Diencephalon (tissue), 1 donor: ENCODE measurements around the gene PWWP2B. TPM values are rescaled to one million over a fixed set of nuclear protein-coding genes. Genes with fewer than 3 reads are reported as not detected.

Experiments
- total RNA-seq: library from RNA; depleted of rRNA; stranded (reverse); fragments of >200 nt; gene quantifications from one replicate; pipeline ENCODE4 v1.2.3, GENCODE V29; 2014

The PWWP2B gene
- total RNA-seq = 12.5 TPM

DNA sequence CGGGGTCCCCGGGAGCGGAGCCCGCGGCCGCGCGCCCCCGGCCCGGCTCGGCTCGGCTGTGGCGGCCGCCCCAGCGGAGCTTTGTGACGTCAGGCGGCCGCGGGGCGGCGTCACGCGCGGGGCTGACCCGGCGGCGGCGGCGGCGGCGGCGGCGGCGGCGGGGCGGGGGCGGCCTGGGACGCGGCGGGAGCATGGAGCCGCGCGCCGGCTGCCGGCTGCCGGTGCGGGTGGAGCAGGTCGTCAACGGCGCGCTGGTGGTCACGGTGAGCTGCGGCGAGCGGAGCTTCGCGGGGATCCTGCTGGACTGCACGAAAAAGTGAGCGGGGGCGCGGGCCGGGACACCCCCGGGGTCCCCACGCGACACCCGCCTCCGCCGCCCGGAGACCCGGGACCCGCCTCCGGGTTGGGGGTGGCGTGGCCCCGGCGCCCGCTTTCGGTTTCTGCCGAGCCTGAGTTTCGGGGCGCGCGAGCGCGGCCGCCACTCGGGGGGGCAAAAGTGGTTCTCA lies at the start of gene PWWP2B:
PWWP2B (plus strand) TSS at position 165 of the 506 bp plus-strand sequence; CDS start at position 192, 27 bp downstream.

Other genes with a start within 250 kb of the PWWP2B start
- gene DPYSL4, start 210.3 kb upstream of the PWWP2B start, total RNA-seq = 50.3 TPM
- 22.4 TPM for gene STK32C, start 89.2 kb upstream of the PWWP2B start, total RNA-seq
- 16.8 TPM for gene LRRC27, start 65.0 kb upstream of the PWWP2B start, total RNA-seq
- gene INPP5A, start 140.6 kb downstream of the PWWP2B start, total RNA-seq = 84.0 TPM